Right lobe of liver (tissue), 6 donors: ENCODE measurements around the gene MYL5. TPM values are rescaled to one million over a fixed set of nuclear protein-coding genes. Genes with fewer than 3 reads are reported as not detected.

Experiments
- ATAC-seq, 4 donors: fragments of 200-7000 bp; cut with Tn5 transposase; one replicate each; pipeline ENCODE4 v1.9.1; 2020; ENCODE audit warnings: mild to moderate bottlenecking in 4 of 4, moderate library complexity in 4 of 4
- DNase-seq, 3 donors: peaks; one replicate each; pipeline ENCODE4 v3.0.0-alpha.2; 2020
- H3K27ac ChIP-seq, 3 donors: fragments of 200-600 bp; one replicate each; pipeline ENCODE4 v1.8.0; 2022
- H3K27me3 ChIP-seq, 2 donors: fragments of 200-600 bp; one replicate each; pipeline ENCODE4 v1.8.0; 2022
- H3K36me3 ChIP-seq, 4 donors: fragments of 200-600 bp; sonication (generic) in 1 of 4; one replicate each; pipeline versions ENCODE4 v1.5.1 to v1.8.0; 2017 to 2022; ENCODE audit warnings: control low read depth in 1 of 4
- H3K4me1 ChIP-seq, 4 donors: fragments of 200-600 bp; sonication (generic) in 1 of 4; one replicate each; pipeline versions ENCODE4 v1.5.1 to v1.8.0; 2017 to 2022; ENCODE audit warnings: control low read depth in 1 of 4
- H3K4me3 ChIP-seq, 3 donors: fragments of 200-600 bp; one replicate each; pipeline ENCODE4 v1.8.0; 2022
- H3K9me3 ChIP-seq, 4 donors: fragments of 200-600 bp; sonication (generic) in 1 of 4; one replicate each; pipeline versions ENCODE4 v1.5.1 to v1.8.0; 2017 to 2022; ENCODE audit warnings: control low read depth in 1 of 4
- CTCF ChIP-seq, 4 donors: fragments of 200-600 bp in 3 of 4; fragments of 450-650 bp in 1 of 4; IDR thresholded peaks; one replicate each; pipeline versions ENCODE4 v1.5.1 to v1.8.0; 2016 to 2022; ENCODE audit warnings: antibody characterized with exemption in 4 of 4, mild to moderate bottlenecking in 2 of 4
- POLR2A ChIP-seq: fragments of 450-650 bp; IDR thresholded peaks from one replicate; pipeline ENCODE4 v1.6.1; 2017; ENCODE audit warnings: antibody characterized with exemption, mild to moderate bottlenecking
- WGBS: methylation state at CpG from one replicate; pipeline ENCODE4 v1.1.6; 2018; ENCODE audit warnings: low coverage, low lambda C conversion rate; ENCODE audit not compliant: insufficient coverage; ENCODE audit errors: missing lambda C conversion rate; 5-methylcytosine and 5-hydroxymethylcytosine counted together
- intact Hi-C, 2 donors: fragments of 100-400 bp; cut with DNase I; formaldehyde crosslinking; loops; one replicate each; pipeline versions ENCODE4 v1.11.2 to v1.14.1; 2022
- total RNA-seq, 6 experiments: library from RNA; depleted of rRNA in 2 of 6; stranded (reverse); fragments of >200 nt in 2 of 6; fragmentation: NEBNext Ultra II Directional in 3 of 6; extraction: Animal tissue kit (Norgen Biotek cat#: 25700) in 3 of 6; gene quantifications; one replicate each; pipeline versions ENCODE4 v1.1.0 to v1.2.4, GENCODE V29; 2016 to 2023
- donor health status: DM: no; HTN: yes; CAD: no.
- donor health status: DM: no; HTN: no; CAD: no.
- donor health status: DM: no; HTN: no; CAD: no.
- donor health status: DM: no; HTN: yes; CAD: no.
- donor health status: DM: no; HTN: yes; CAD: no.

The MYL5 gene
- total RNA-seq, 6 experiments from 2014 or later = 6.9 to 9.2 (median 8.4) TPM

DNA sequence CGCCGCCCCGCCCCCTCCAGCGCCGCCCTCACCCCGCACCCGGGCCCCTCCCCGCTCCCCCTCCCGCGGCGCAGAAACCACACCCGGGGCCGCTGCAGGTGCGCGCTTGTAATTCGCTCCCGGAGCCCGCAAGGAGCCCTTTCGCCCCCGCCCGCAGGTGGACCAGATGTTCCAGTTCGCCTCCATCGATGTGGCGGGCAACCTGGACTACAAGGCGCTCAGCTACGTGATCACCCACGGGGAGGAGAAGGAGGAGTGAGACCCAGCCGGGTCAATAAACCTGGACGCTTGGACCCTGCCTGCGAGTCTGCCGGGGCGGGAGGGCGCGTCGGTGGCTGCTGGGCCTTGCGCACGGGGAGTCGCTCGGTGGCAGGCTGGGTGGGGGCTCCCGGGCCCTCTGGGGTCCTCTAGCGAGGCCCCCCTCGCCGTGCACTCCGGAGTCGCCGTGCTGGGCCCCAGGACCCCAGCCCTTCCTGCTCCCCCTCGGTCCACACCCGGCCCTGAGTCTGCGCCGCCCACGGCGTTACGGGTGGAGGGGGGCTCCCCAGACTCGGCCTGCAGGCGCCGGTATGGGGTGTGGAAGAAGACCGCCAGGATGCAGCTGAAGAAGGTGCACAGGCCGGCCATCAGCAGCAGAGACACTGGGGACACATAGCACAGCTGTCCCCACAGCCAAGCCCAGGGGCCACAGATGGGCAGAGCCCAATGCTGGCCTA, 7.6 kb downstream of the MYL5 start:
- H3K4me1 ChIP-seq = peaks cover 0 to 11% (median 5%) of the 10 kb centered on the region in 4 donors
- intact Hi-C loops = no loop called here

GRCh38 chr4:682490-683172, 8.3 kb downstream of the MYL5 start:
- H3K9me3 ChIP-seq = no peaks in the 10 kb centered on the region
- no peak for TF ChIP-seq POLR2A
- TF ChIP-seq CTCF (IDR thresholded peaks at IDR 0.05) = no peak
- intact Hi-C loops = no loop called here
- H3K27me3 ChIP-seq = no peaks in the 10 kb centered on the region
- H3K4me3 ChIP-seq = no peak overlapping the region
- peaks cover 0 to 18% (median 7%) of the 10 kb centered on the region in 4 donors for H3K4me1 ChIP-seq
- H3K36me3 ChIP-seq = no peaks in the 10 kb centered on the region
- no peak for ATAC-seq
- 85% methylated on average over 5 of the region's 23 CpGs for WGBS
- no peak overlapping the region for H3K27ac ChIP-seq
- DNase-seq = no peak

More for the DNA sequence above, 7.6 kb downstream of the MYL5 start:
- Histone ChIP-seq H3K4me3 (peak overlapping the region in 1 of 3 donors; percentile 26), H3K9me3 (no peaks in the 10 kb centered on the region), H3K27me3 (no peaks in the 10 kb centered on the region), H3K36me3 (no peaks in the 10 kb centered on the region), H3K27ac (no peak overlapping the region)
- ATAC-seq (peak; percentile 17 to 63 (median 34)), DNase-seq (peak in 2 of 3 donors; percentile 60 to 70)
- 11% methylated on average over 13 of the region's 58 CpGs for whole genome bisulfite sequencing
- TF ChIP-seq CTCF (IDR thresholded peaks at IDR 0.05) (no peak), POLR2A (no peak)

DNA sequence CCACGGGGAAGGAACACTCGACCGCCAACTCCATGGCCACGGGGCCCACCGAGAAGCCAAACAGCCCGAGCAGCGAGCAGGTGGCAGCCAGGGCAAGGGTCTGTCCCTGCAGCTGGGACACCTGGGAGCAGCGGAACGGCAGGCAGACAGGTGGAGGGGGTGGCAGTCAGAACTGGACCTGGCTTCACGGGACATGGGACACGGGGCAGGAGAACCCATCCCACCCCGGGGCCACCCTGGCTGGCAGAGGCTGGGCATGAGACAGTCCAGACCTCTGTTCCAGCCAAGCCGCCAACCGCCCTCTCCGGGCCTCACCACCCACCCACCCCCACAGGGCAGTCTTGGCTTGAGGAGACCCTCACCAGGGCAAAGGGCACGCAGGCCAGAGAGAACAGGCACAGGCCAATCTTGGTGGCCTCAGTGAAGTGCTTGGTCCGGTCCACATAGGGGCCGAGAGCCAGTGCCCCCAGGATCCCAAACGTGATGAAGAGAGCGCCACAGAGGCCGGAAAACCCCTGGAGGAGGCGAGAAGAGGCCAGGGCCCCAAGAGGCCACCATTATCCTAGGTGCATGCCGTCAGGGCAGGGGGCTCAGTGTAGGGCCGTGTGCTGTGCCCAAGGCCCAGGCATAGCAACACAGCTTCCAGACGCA, 9.0 kb downstream of the MYL5 start:
- no peaks in the 10 kb centered on the region for H3K9me3 ChIP-seq
- WGBS = 85% methylated on average over 5 of the region's 25 CpGs

More for the DNA sequence above, 9.0 kb downstream of the MYL5 start:
- intact Hi-C loops = no loop called here
- no peaks in the 10 kb centered on the region for H3K36me3 ChIP-seq
- H3K4me3 ChIP-seq = no peak overlapping the region
- no peak for TF ChIP-seq POLR2A
- TF ChIP-seq CTCF (IDR thresholded peaks at IDR 0.05) = no peak
- no peak overlapping the region for H3K27ac ChIP-seq
- no peaks in the 10 kb centered on the region for H3K27me3 ChIP-seq
- no peak for ATAC-seq
- H3K4me1 ChIP-seq = peaks cover 0 to 23% (median 7%) of the 10 kb centered on the region in 4 donors
- peak in 2 of 3 donors; percentile 29 to 56 for DNase-seq
